ENCODE measurements around the gene TMEM217.

DNA sequence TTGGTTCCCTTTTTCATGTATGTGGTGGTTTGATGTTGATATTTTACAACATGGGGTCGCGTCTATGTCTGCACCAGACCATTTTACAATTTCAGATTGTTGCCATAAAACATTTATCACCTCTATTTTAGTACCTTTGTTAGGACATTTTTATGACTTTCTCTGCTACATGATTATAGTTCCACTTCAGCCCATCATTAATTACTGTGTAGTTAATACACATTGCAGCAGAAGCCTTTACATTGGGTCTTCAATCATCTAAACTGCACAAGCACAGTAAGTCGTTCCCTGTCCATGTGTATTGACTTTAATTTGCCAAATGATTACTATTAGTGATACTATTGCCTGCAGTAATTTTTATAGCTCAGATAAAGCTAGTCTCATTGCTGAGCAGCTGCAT is 15.7 kb upstream of the TMEM217 start:
- TF ChIP-seq, protein P1, sequence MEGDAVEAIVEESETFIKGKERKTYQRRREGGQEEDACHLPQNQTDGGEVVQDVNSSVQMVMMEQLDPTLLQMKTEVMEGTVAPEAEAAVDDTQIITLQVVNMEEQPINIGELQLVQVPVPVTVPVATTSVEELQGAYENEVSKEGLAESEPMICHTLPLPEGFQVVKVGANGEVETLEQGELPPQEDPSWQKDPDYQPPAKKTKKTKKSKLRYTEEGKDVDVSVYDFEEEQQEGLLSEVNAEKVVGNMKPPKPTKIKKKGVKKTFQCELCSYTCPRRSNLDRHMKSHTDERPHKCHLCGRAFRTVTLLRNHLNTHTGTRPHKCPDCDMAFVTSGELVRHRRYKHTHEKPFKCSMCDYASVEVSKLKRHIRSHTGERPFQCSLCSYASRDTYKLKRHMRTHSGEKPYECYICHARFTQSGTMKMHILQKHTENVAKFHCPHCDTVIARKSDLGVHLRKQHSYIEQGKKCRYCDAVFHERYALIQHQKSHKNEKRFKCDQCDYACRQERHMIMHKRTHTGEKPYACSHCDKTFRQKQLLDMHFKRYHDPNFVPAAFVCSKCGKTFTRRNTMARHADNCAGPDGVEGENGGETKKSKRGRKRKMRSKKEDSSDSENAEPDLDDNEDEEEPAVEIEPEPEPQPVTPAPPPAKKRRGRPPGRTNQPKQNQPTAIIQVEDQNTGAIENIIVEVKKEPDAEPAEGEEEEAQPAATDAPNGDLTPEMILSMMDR (IDR thresholded peaks at IDR 0.05; ENCODE audit: insufficient read depth, low read length, poor library complexity, severe bottlenecking) = no peak
- no peak for TF ChIP-seq EZH2phosphoT487 (conservative IDR thresholded peaks at IDR 0.05; ENCODE audit: low read length)

Measured in SU-DHL-6 (cell line).